Sigmoid colon (tissue), 7 donors: ENCODE measurements around the gene KCNJ1. TPM values are rescaled to one million over a fixed set of nuclear protein-coding genes. Genes with fewer than 3 reads are reported as not detected.

Experiments
- DNase-seq: peaks from one replicate; pipeline ENCODE4 v3.0.0-alpha.2; 2019
- H3K27ac ChIP-seq, 4 donors: fragments of 200-600 bp; sonication (generic); one replicate each; pipeline ENCODE4 v1.5.1; 2016 to 2019; ENCODE audit warnings: mild to moderate bottlenecking in 1 of 4
- H3K27me3 ChIP-seq, 3 donors: fragments of 200-600 bp; sonication (generic); one replicate each; pipeline ENCODE4 v1.5.1; 2019; ENCODE audit warnings: mild to moderate bottlenecking in 1 of 3
- H3K36me3 ChIP-seq, 4 donors: fragments of 200-600 bp; sonication (generic); one replicate each; pipeline ENCODE4 v1.5.1; 2016 to 2019
- H3K4me1 ChIP-seq, 4 donors: fragments of 200-600 bp; sonication (generic); one replicate each; pipeline ENCODE4 v1.5.1; 2017 to 2019
- H3K4me3 ChIP-seq, 4 donors: fragments of 200-600 bp; sonication (generic); one replicate each; pipeline ENCODE4 v1.5.1; 2017 to 2019; ENCODE audit warnings: mild to moderate bottlenecking in 2 of 4, moderate library complexity in 1 of 4
- H3K9me3 ChIP-seq, 4 donors: fragments of 200-600 bp in 3 of 4; sonication (generic) in 3 of 4; one replicate each; pipeline versions ENCODE4 v1.5.1 to v1.6.1; 2013 to 2019
- CTCF ChIP-seq, 4 experiments: fragments of 450-650 bp in 3 of 4; fragments of 200-600 bp in 1 of 4; IDR thresholded peaks; one replicate each; pipeline ENCODE4 v1.5.1; 2016 to 2019; ENCODE audit warnings: antibody characterized with exemption in 4 of 4, mild to moderate bottlenecking in 3 of 4, moderate library complexity in 2 of 4
- EP300 ChIP-seq, 4 donors: sonication (generic); formaldehyde crosslinking; IDR thresholded peaks; one replicate each; pipeline ENCODE4 v1.6.1; 2017; ENCODE audit warnings: antibody characterized with exemption in 4 of 4
- POLR2A ChIP-seq, 2 donors: fragments of 450-650 bp; IDR thresholded peaks; one replicate each; pipeline ENCODE4 v1.6.1; 2016; ENCODE audit warnings: antibody characterized with exemption in 2 of 2, mild to moderate bottlenecking in 2 of 2, moderate library complexity in 2 of 2
- POLR2AphosphoS5 ChIP-seq, 4 donors: sonication (generic); formaldehyde crosslinking; IDR thresholded peaks; one replicate each; pipeline ENCODE4 v1.6.1; 2017; ENCODE audit warnings: antibody characterized with exemption in 4 of 4
- WGBS, 2 donors: extraction: QIAGEN DNeasy Blood & Tissue Kit; methylation state at CpG; one replicate each; pipeline ENCODE4 v1.1.7; 2013; 5-methylcytosine and 5-hydroxymethylcytosine counted together
- intact Hi-C: fragments of 100-400 bp; cut with DNase I; formaldehyde crosslinking; loops from one replicate; pipeline ENCODE4 v1.15.1; 2023
- polyA plus RNA-seq, 3 donors: library from polyadenylated mRNA; stranded (reverse); fragments of 200-250 nt; gene quantifications; one replicate each; pipeline ENCODE4 v1.2.3, GENCODE V29; 2013
- total RNA-seq, 4 donors: library from RNA; depleted of rRNA; stranded (reverse); fragments of >200 nt; gene quantifications; one replicate each; pipeline ENCODE4 v1.1.0, GENCODE V29; 2016
- donor health status: healthy with polysubstance abuse.
- donor health status: Bipolar disorder and iron deficiency.
- donor health status: healthy.

The KCNJ1 gene
- total and polyA plus RNA-seq, 7 donors, result 0.81 TPM; not detected in 6

DNA sequence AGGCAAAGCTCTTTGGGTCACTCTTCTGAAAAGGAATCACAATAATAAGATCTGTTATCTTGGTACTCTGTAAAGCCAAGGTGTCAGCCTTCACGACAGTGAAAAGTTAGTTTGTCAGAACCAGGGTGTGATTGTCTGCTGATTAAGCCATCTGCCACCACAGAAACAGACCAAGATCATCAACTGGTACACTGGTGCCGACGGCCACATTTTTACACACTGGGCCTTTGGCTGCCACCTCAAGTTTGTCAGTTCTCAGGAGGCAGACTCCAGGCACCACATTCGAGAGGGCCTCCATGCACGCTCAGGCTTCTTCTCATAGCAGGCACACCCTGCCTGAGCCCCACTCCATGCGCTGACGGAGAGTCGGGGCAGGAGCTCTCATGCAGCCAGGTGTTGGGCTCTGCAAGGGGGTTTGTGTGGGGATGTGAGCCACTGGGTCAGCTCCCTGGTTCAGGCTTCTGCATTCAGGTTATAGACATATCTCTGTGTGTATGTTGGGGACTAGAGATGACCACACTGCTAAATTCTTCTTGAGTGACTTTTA lies 66.2 kb downstream of the KCNJ1 start:
- no peak overlapping the region for H3K27ac ChIP-seq
- TF ChIP-seq CTCF (IDR thresholded peaks at IDR 0.05), result no peak
- no peak for TF ChIP-seq POLR2A (IDR thresholded peaks at IDR 0.05)
- TF ChIP-seq POLR2AphosphoS5 (IDR thresholded peaks at IDR 0.05), result no peak
- no peak for TF ChIP-seq EP300 (IDR thresholded peaks at IDR 0.05)
- 94 to 95% methylated on average over 8 of the region's 8 CpGs for WGBS, 2 donors

DNA sequence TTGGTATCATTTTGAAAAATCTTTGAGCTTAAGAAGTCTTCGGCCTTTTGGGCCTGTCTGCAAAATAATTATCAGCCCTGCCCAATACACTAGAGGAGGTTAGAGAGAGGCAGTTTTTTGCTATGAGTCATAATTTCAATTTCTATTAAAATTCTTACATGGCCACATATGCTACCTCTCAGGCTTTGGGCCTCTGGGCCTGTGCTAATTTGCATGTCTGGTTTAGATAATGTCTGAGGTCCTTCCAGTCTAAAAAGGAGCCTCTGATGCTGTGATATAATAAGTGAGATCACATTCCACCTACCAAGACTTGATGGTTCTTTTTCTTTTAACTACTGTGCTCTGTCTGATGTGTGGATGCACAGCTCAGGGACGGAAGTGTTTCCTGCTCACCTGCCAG lies 70.8 kb downstream of the KCNJ1 start:
- H3K9me3 ChIP-seq, result no peaks in the 10 kb centered on the region
- no peak for TF ChIP-seq POLR2AphosphoS5 (IDR thresholded peaks at IDR 0.05)
- no peak for TF ChIP-seq POLR2A (IDR thresholded peaks at IDR 0.05)
- TF ChIP-seq CTCF (IDR thresholded peaks at IDR 0.05), result no peak
- no peak for TF ChIP-seq EP300 (IDR thresholded peaks at IDR 0.05)
- H3K4me1 ChIP-seq, result no peaks in the 10 kb centered on the region
- no peaks in the 10 kb centered on the region for H3K27me3 ChIP-seq
- no peak overlapping the region for H3K4me3 ChIP-seq
- no peak overlapping the region for H3K27ac ChIP-seq
- WGBS, 2 donors, result 85 to 86% methylated on average over 2 of the region's 2 CpGs
- H3K36me3 ChIP-seq, result no peaks in the 10 kb centered on the region
- intact Hi-C loops, result no loop called here
- DNase-seq, result no peak

More for the DNA sequence above, 66.2 kb downstream of the KCNJ1 start:
- H3K9me3 ChIP-seq, result no peaks in the 10 kb centered on the region
- H3K4me1 ChIP-seq, result no peaks in the 10 kb centered on the region
- no peak overlapping the region for H3K4me3 ChIP-seq
- no peaks in the 10 kb centered on the region for H3K27me3 ChIP-seq
- peaks cover 0 to under 1% (median 0%) of the 10 kb centered on the region in 4 donors for H3K36me3 ChIP-seq
- no peak for DNase-seq
- intact Hi-C loops, result no loop called here

DNA sequence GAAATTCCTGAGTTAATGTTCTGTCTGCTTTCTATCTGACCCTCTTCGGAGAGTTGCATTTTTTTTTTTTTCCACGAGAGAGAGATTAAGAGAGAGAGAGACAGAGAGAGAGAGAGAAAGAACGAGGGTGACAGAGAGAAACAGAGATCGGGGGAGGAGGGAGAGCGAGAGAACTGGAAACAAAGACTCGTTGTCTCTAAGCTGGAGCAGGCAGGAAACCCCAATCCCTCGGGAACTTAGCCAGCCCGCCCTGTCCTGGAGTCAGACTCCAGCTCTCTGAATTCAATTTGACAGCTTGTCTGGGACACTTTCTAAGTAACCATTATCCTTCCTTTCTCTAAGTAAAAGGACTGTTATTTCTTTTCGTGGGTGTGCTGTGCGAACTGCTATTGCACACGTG lies 76.9 kb downstream of the KCNJ1 start:
- H3K4me1 ChIP-seq, result no peaks in the 10 kb centered on the region
- DNase-seq, result no peak
- 51 to 61% methylated on average over 11 of the region's 11 CpGs for whole genome bisulfite sequencing, 2 donors
- no peaks in the 10 kb centered on the region for H3K9me3 ChIP-seq
- no peaks in the 10 kb centered on the region for H3K27me3 ChIP-seq
- H3K4me3 ChIP-seq, result no peak overlapping the region
- H3K27ac ChIP-seq, result no peak overlapping the region
- TF ChIP-seq POLR2A (IDR thresholded peaks at IDR 0.05) (no peak), CTCF (IDR thresholded peaks at IDR 0.05) (no peak), POLR2AphosphoS5 (IDR thresholded peaks at IDR 0.05) (no peak), EP300 (IDR thresholded peaks at IDR 0.05) (no peak)
- intact Hi-C loops, result no loop called here
- no peaks in the 10 kb centered on the region for H3K36me3 ChIP-seq

GRCh38 chr11:128789497-128790150 lies 77.5 kb downstream of the KCNJ1 start:
- 84 to 88% methylated on average over 17 of the region's 17 CpGs for WGBS, 2 donors
- TF ChIP-seq CTCF (IDR thresholded peaks at IDR 0.05) (no peak), POLR2AphosphoS5 (IDR thresholded peaks at IDR 0.05) (no peak), POLR2A (IDR thresholded peaks at IDR 0.05) (no peak), EP300 (IDR thresholded peaks at IDR 0.05) (no peak)
- intact Hi-C loops, result no loop called here

More at GRCh38 chr11:128789497-128790150, 77.5 kb downstream of the KCNJ1 start:
- Histone ChIP-seq H3K4me1 (no peaks in the 10 kb centered on the region), H3K27me3 (no peaks in the 10 kb centered on the region), H3K27ac (no peak overlapping the region), H3K36me3 (no peaks in the 10 kb centered on the region), H3K9me3 (no peaks in the 10 kb centered on the region), H3K4me3 (no peak overlapping the region)
- no peak for DNase-seq

Other genes starting within 250 kb of the KCNJ1 start
- gene FLI1, start 173.2 kb downstream of the KCNJ1 start, total RNA-seq, result 10 to 100 TPM in 3 of 4 donors, 1 to 10 TPM in 1; 8.8 to 18.0 (median 15.0) TPM
- 10 to 100 TPM in 1 of 3 donors, 1 to 10 TPM in 2; 1.8 to 16.6 (median 4.2) TPM for gene FLI1, start 173.2 kb downstream of the KCNJ1 start, polyA plus RNA-seq
- 1 to 10 TPM; 1.8 to 4.7 (median 2.9) TPM for gene KCNJ5, start 24.1 kb upstream of the KCNJ1 start, total RNA-seq
- under 1 TPM in 2 of 3 donors, not detected in 1; 0.58 to 0.60 TPM for gene KCNJ5, start 24.1 kb upstream of the KCNJ1 start, polyA plus RNA-seq
- gene TP53AIP1, start 75.6 kb upstream of the KCNJ1 start, total RNA-seq, result under 1 TPM in 1 of 4 donors, not detected in 3; 0.55 TPM
- gene TP53AIP1, start 75.6 kb upstream of the KCNJ1 start, polyA plus RNA-seq, result under 1 TPM in 1 of 3 donors, not detected in 2; 0.16 TPM